Measurements from ENCODE around the gene SECISBP2. TPM values are rescaled to one million over a fixed set of nuclear protein-coding genes. Genes with fewer than 3 reads are reported as not detected.

The SECISBP2 gene
- total RNA-seq, 1 donor from 2014 or later = 27.8 TPM

GRCh38 chr9:89405826-89406225, 87.5 kb downstream of the SECISBP2 start:
- no peak for TF ChIP-seq CTCF (IDR thresholded peaks at IDR 0.05)
- intact Hi-C loops (cut with DNase I) = no loop called here
- Histone ChIP-seq H3K36me3 (peaks cover 0 to 5% of the 10 kb centered on the region in 2 donors), H3K27ac (no peak overlapping the region), H3K9me3 (peaks cover 0 to 5% of the 10 kb centered on the region in 2 donors), H3K4me1 (no peaks in the 10 kb centered on the region), H3K4me3 (no peak overlapping the region), H3K27me3 (no peaks in the 10 kb centered on the region)
- no peak for DNase-seq (ENCODE audit: low spot score in 2 of 2)

- H3K9me3 ChIP-seq = peaks cover 0 to 5% of the 10 kb centered on the region in 2 donors
- no peak overlapping the region for H3K4me3 ChIP-seq
- H3K36me3 ChIP-seq = peaks cover 0 to 5% of the 10 kb centered on the region in 2 donors
- intact Hi-C loops (cut with DNase I) = no loop called here
- no peak for TF ChIP-seq CTCF (IDR thresholded peaks at IDR 0.05)
- H3K27ac ChIP-seq = no peak overlapping the region
- DNase-seq (ENCODE audit: low spot score in 2 of 2) = no peak
- no peaks in the 10 kb centered on the region for H3K27me3 ChIP-seq
- H3K4me1 ChIP-seq = no peaks in the 10 kb centered on the region
Observed at GRCh38 chr9:89407070-89407469, 88.8 kb downstream of the SECISBP2 start.

GRCh38 chr9:89408628-89409101, 90.4 kb downstream of the SECISBP2 start:
- H3K27me3 ChIP-seq = no peaks in the 10 kb centered on the region
- intact Hi-C loops (cut with DNase I) = no loop called here
- H3K4me1 ChIP-seq = no peaks in the 10 kb centered on the region
- H3K4me3 ChIP-seq = no peak overlapping the region
- no peak overlapping the region for H3K27ac ChIP-seq
- no peak for TF ChIP-seq CTCF (IDR thresholded peaks at IDR 0.05)
- DNase-seq (ENCODE audit: low spot score in 2 of 2) = no peak
- no peaks in the 10 kb centered on the region for H3K36me3 ChIP-seq
- peaks cover 0 to 5% of the 10 kb centered on the region in 2 donors for H3K9me3 ChIP-seq

Other genes starting within 250 kb of the SECISBP2 start
- gene SHC3, start 139.7 kb upstream of the SECISBP2 start, total RNA-seq = 0.85 TPM
- gene CKS2, start 7.3 kb upstream of the SECISBP2 start, total RNA-seq = not detected
- gene SEMA4D, start 179.6 kb downstream of the SECISBP2 start, total RNA-seq = 13.5 TPM